GM10266 (cell line): ENCODE measurements around the gene NR1I3.

Experiments used
- DNase-seq: peaks from one replicate; pipeline ENCODE4 v3.0.0; 2012; ENCODE audit errors: extremely low spot score
- CTCF ChIP-seq: IDR thresholded peaks from 2 replicates; pipeline ENCODE4 v1.5.1; 2012; ENCODE audit warnings: mild to moderate bottlenecking, low read depth; ENCODE audit not compliant: control insufficient read depth, insufficient read depth; ENCODE audit errors: missing control alignments

The NR1I3 gene

GRCh38 chr1:161216945-161217712 is 20.9 kb downstream of the NR1I3 start:
- DNase-seq = peak; percentile 45
- TF ChIP-seq CTCF = no peak

GRCh38 chr1:161215076-161215475 is 22.9 kb downstream of the NR1I3 start, which contains the start of gene FCER1G:
Gene FCER1G (plus strand): TSS chr1:161215295. CDS start chr1:161215322, 27 bp downstream.
- no peak for DNase-seq
- TF ChIP-seq CTCF = no peak

GRCh38 chr1:161214369-161214768 is 23.6 kb downstream of the NR1I3 start:
- no peak for TF ChIP-seq CTCF
- DNase-seq = no peak

GRCh38 chr1:161209790-161210409 is 28.1 kb downstream of the NR1I3 start:
- TF ChIP-seq CTCF = peak; percentile 82
- DNase-seq = peak; percentile 69

- no peak for TF ChIP-seq CTCF
- DNase-seq = no peak
Observed at GRCh38 chr1:161207173-161207572, 30.8 kb downstream of the NR1I3 start.

- DNase-seq = no peak
- TF ChIP-seq CTCF = no peak
Observed at GRCh38 chr1:161206411-161207140, 31.4 kb downstream of the NR1I3 start.
